HG03097 (cell line): ENCODE results near the gene GPR31.
"Not testable (repeated sequence)": the region's sequence is repeated elsewhere in the genome, so short reads cannot be mapped to it uniquely, and the experiment has no call there.

Experiments used
- ATAC-seq: cut with Tn5 transposase; IDR thresholded peaks from one replicate; pipeline ENCODE4 v1.9.1; 2021; ENCODE audit not compliant: unreplicated experiment, low FRiP score

GPR31 gene, protein sequence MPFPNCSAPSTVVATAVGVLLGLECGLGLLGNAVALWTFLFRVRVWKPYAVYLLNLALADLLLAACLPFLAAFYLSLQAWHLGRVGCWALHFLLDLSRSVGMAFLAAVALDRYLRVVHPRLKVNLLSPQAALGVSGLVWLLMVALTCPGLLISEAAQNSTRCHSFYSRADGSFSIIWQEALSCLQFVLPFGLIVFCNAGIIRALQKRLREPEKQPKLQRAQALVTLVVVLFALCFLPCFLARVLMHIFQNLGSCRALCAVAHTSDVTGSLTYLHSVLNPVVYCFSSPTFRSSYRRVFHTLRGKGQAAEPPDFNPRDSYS

DNA sequence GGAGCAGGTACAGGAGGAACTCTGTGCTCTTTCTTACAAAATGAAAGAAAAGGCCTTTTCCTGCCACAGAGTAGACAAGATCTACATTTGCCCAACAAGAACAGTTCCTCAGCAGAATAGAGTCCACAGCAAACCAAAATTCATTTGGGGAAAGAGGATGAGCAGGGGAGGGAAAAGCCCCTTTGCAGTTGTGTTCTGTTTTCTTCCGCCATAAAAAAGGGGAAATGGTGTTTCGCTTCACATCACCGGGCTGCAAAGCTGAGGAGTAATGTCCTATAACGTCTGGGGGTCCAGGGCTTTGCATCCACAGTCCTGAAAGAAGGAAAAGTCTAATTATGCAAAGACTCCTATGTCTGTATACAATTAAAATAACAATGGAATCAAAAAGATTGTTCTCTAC lies at the start of gene GPR31:
GPR31 (minus strand) TSS at position 118 of the 400 bp plus-strand sequence. CDS start 149 bp downstream, outside the sequence.
- no peak for ATAC-seq

DNA sequence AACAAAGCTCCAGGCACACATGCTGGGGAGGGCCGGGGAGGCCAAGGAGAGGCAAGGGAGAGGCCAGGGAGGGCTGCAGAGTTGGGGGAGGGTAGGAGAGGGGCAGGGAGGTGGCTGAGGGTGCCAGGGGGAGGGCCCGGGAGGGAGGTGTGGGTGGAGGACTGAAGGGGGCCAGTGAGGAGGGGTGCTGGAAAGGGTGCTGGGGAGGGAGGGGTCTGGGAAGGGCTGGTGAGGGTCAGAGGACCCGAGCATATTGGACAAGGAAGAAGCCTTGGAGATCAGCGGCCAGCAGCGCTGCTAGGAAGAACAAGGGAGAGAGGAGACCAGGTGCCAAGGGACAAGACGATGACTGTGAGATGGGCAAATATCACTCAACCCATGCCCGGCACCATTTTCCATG lies 49.7 kb upstream of the GPR31 start:
- no peak for ATAC-seq

DNA sequence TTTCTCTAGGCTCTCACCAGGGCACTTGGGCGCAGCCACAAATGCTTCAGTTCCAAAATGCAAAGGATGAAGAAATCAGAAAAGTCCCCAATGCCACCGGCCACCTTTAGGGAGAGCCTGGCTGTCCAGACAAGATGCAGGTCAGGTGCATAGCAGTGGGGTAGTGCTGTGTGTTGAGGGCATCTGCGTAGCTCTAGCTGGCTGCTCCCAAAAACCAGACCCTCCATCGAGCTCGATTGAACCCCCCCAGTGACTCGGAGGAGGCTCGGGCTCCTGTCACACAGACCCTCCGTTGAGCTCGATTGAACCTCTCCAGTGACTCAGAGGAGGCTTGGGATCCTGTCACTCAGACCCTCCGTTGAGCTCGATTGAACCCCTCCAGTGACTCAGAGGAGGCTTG lies 47.5 kb upstream of the GPR31 start:
- ATAC-seq, result not testable (repeated sequence)

DNA sequence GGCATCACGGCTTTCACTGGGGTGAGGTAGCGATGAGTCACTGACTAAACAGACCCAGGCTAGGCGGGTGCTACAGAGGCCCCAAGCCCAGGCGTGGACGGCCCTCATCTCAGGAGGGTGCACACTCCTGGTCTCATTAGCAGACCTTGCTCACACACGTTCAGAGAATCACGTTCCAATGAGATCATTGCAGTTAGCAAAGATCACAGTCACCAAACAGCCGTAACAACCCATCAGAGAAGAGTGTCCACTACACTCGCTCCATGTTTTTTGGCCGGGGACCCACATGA lies 46.2 kb upstream of the GPR31 start:
- not testable (repeated sequence) for ATAC-seq

DNA sequence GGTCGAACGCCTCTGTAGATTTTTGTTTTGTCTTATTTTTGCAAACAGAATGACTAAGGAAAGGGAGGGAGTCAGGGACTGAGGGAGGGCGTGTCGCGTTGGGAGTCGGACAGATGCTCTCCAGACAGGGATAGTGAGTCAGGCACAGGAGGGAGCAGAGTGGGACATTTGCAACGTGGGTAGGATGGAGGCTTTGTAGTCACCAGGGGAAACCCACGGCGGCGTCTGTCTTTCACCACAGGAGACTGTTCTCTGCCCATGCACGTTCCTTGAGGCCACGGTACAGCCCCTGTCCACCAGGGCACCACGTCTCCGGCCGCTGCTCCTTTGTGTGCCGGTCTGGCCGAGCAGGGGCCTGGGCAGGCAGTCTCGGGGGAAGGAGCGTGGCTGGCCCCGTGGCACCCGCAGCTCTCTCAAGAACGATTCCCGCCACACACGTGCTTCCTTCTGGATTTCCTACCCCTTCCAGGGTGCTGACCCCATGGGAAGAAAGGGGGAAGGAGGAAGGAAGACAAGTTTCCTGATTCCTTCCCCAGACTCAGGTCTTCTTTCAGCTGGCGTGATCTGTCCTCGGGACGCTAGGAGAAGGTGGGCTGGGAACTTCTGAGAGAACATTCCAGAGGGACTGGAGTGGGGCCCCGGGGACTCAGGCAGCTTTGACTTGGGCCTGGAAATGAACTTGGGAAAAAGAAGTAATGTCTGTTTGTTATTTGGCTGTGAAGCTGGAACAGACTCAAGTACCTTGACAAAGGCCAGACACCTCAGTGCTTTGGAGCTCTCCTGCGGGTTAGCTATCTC lies 45.7 kb upstream of the GPR31 start:
- ATAC-seq, result not testable (repeated sequence)

DNA sequence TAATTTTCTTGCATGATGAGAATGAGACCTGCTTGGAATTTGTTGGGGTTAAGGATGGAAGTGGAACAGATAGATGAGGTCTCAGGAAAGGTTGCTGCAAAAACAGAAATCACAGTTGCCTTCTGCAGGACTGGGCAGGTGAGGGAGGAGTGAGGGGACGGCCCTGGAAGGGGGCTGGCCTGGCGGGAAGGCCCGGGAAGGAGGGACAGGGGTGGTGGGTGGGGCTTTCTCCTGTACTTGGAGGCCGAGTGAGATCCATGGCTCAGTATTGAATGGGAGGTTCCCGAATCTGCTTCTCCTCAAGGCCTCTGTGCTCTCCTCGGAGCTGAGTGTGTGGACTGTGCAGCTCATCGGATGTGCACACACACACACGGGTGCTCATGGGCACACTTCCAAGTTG lies 44.8 kb upstream of the GPR31 start:
- not testable (repeated sequence) for ATAC-seq

DNA sequence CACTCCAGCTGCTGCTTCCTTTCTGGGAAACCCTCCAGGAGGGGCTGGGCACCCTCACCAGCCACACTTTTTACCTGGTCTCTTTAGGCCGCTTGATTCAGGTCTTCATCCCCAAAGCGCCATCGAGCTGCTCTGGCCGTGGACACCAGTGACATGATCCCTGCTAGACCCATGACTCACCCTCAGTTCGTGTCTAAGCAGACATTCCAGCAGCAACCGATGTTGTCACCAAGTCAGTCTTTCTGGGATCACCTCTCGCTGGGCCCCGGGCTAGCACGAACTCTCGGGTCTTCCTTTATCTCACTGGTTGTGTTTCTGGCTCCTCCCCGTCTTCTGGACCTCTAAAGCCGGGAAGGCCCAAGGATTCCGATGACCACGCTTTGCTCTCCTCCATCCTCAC lies 43.0 kb upstream of the GPR31 start:
- no peak for ATAC-seq

DNA sequence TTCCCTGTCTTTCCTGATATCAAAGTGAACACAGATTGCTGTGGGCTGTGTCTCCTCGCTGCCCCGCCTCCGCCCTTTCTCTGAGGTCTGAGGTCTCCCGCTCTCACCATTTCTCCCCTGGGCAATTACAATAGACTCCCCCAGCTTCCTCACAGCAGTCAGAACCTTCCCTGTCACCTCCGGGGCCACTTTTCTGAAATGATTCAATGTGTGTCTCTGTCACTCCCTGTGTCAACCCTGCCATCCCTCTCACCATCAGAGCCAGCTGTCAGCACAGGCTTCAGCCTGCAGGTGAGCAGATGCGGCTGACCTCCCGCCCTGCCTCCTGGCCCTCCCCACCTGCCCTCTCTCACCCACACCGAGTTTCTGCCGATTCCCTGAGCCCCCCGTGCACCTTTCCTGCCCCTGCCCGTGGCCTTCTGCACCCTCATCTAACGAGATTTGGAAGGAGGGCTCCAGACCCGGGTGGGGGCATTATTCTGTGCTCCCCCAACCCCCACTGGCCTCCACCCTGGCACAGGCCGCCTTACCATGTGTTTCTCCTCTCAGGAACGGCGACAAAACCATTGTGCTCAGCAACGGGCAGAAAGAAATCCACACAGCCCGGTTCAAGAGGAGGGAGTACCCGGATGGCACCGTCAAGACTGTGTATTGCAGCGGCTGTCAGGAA lies 38.3 kb upstream of the GPR31 start:
- not testable (repeated sequence) for ATAC-seq

DNA sequence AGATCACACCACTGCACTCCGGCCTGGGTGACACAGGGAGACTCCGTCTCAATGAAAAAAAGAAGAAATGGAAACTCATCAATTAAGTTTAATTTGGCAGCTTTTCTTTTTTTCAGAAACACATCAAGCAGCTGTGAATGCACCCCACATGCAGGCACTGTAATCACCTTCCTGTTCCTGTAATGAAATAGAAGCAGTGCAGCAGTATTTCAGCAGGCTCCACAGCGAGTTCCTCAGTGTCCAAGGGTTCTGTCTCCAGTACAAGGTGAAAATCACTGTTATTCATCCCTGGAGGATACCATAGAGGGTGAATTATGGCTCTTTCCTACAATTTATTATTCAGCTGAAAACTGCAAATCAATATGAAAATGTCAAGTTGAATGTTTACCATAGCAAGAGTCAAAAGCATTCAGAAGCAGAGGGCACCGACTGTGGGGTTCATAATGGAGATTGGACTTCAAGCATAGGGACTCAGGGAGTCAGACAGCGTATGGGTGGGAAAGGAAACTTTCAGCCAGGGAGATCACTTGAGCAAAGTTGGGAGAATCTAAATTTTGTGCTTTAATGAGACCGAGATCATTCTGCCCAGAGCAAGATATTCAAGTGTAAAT lies 35.8 kb upstream of the GPR31 start:
- ATAC-seq, result not testable (repeated sequence)

DNA sequence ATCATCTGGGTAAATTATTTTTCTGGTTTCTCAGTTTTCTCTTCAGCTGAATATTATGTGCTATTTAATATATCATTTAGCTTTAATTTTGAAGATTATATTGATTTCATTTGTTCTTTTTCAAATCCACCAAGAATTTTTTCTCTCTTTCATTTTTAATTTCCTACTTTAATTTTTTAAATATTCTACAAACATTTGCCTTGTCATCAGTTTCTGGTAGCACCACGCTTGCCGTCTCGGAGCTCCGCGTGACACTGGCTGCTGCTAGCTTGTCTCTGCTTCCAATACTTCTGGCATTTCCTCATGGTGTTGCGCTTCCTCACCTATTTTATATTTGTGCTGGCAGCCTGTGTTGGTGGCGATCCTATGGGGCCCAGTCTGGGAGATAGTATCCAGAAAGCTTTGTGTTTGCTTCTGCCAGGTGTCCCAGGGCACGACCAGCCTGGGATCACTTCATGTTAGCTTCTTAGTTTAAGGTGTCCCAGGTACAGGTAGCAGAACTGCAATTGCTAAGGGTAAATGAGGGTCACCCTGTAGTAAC lies 33.3 kb upstream of the GPR31 start:
- ATAC-seq, result not testable (repeated sequence)

DNA sequence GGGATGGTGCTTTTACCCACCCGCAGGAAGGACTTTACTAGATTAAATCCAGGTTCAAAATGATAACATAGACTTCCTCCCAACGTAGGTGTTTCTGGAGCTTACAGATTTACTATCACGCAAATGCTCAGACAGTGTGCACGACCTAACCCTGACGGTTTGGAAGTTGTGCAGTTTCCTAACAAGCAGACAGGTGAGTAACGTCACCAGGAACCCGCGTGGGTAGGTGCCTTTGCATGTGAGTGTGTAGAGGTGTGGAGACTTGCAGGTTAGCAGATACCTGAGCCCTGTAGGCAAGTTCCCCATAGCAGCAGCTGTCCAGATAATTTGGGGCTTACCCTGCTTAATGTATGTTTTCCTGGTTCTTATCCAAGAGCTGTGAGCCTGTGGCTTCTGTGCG lies 29.5 kb upstream of the GPR31 start:
- not testable (repeated sequence) for ATAC-seq

DNA sequence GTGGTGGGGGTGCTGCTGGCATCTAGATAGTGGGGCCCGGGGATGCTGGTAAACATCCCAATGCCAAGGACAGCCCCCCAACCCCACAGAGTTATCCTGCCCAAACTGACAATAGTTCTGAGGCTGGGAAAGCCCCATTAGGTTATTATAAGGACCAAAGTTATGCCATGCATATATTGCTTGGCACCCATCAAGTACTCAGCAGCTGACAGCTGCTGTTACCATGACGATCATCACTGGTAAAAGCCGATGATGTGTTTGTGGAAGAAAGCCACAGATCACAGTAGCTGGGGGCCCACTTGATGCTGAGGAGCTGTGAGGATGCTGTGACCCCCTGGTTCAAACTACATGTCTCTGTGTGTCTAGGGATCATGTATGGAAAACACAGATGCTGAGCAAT lies 27.3 kb upstream of the GPR31 start:
- ATAC-seq, result not testable (repeated sequence)

DNA sequence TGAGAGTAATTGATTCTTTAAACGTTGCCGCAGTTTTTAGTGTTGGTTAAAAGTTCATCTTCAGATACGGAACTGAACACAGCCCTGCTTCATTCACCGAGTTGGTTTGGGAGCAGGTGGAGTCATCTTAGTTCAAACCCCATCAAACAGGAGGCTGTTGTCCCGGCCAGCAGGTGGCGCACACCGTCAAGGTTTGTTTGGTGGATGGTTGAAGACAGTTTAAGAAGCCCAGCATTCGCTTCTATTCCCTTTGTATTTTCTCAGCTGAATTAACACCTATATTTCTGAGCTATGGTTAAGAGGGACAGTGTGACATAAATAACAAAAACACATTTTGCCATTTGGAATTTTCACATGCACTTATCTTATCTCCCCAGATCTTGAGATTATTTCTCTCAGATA lies 25.1 kb upstream of the GPR31 start:
- ATAC-seq, result peak; percentile 59

DNA sequence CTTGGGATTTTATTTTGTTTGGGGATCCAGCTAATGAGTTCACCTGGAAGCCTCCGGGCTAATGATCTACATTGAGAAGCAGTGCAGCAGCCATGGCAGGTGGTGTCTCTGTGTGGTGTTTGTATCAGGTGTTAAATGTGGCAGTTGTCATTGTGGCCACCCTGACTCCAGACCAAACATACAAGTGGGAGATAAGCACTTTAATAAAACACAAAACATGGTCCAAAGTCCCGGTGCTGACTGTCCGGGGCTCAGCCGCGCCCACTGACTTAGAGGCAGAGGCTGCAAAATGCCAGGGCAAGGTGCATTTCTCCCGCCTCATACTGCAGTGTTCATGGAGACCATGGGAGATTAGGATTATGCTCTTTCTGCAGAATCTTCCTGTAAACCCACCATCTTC lies 23.6 kb upstream of the GPR31 start:
- ATAC-seq, result not testable (repeated sequence)

DNA sequence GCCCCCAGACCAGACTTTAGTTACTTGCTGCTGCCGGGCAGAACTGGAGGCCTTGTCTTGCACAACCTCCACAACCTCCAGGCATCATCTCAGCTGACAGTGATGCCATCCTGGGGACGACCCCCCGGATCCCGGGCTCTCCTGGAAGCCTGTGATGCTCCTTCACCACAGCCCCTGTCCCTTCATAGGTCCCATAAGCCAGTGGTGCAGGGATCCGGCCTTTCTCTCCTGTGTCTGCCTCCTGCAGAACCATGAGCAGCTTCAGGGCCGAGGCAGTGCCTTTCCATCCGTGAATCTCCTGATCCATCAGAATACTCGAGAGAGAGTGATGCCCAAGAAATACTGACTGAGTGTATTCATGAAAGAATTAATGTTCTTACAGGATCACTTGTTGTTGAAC lies 22.3 kb upstream of the GPR31 start:
- ATAC-seq, result not testable (repeated sequence)

DNA sequence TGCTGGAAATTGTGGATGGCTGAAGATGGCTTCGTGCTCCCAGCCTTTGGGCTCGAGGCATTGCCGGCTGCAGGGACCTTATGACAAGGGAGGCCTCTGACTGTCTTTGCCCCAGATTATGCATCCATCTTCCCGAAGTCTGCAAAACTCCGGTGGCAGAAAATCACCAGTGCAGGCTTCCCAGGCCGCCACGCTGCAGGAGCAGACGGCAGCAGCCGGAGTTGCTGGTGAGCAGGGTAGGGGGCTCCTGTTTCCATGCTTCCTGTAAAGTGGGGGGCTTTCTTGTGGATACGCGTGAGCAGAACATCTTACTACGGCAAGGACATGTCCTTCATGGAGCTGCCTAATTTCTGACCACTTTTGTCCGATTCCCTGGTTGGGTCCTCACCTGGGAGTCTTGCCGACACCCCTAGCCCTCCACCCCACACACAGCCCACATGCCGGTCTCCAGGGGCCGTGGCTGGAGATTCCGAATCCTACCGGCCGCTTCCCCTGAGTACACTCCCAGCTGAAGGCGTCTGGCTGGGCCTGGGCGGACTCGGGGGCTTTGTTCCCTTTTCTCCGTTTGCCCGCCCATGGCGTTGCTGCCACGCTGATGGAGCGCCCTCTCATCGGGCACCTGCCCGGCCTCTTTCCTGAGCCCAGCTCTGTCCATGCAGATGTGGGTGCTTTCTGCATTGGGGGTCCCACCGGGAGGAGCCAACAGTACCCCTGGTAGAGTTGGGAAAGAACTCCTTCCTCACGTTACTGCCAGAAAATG lies 21.3 kb upstream of the GPR31 start:
- ATAC-seq, result not testable (repeated sequence)

DNA sequence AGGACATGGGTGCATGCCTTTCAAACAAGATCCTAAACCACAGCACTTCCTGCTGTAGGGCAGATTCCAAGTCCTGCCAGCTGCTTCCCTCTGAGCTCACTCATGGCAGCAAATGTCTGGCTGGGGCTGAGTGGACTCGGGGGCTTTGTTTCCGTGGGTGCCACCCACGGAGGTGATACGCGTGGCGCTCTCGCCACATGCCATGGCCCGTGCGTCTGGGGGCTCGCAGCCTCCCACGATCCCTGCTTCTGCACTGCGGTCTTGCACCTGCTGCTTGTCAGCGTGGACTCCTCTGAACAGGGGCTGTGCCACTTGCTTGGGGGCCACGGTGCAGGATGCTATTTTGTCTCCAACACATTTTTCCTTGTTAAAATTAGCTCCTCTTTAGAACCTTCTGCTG lies 19.5 kb upstream of the GPR31 start:
- not testable (repeated sequence) for ATAC-seq

DNA sequence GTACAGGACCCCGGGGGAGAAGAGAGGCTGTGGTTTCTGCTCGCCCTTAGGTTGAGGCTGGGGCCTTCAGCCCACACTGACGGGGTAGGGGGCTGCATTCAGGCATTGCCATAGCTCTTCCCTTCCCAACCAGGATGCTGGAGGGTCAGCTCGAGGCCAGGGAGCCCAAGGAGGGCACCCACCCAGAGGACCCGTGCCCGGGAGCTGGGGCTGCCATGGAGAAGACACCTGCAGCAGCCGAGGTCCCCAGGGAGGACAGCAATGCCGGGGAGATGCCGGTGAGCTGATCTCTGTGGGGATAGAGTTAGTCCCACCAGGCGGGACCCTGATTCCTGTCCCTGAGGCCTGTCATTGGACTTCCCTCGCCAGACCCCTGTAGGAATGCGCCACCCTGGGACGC lies 14.2 kb upstream of the GPR31 start:
- ATAC-seq, result not testable (repeated sequence)

DNA sequence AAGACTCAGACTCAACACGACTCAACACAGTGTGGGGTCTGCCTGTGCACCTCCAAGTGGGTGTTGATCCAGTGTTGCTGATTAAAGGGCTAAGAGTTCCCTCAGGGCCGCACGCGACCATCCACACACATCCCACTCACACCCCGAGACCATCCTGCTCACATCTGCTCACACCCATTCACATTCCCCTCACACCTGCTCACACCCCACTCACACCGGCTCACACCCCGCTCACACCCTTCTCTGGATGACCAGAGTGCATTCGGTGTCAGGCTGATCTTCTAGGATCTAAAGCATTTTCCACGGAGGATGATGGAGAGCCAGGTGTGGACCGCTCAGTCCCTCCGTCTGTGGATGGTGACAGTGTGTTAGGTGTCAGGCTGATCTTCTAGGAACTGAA lies 13.5 kb upstream of the GPR31 start:
- ATAC-seq, result not testable (repeated sequence)

DNA sequence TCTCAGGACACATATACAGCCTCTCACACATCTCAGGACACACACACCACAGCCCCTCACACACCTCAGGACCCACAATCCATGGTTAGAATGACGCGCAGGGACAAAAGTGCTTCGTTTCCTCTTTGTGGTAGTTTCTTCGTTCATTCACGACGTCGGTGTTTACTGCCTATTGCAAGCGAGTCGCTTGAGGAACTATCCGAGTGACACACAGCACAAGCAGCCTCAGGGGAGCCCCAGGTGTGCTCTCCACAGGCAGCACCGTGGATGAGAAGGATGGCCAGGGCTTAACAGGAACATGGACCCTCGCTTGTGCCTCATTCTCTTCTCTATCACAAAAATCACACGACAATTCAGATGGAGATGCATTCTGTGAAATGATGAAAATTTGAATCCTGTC lies 12.1 kb upstream of the GPR31 start:
- not testable (repeated sequence) for ATAC-seq
